Stimulated activated CD8-positive, alpha-beta memory T cell treated with anti-CD3 and anti-CD28 coated beads, Interleukin-15, amount 100 ng/mL, for 4 hours (primary cell): ENCODE measurements around the gene NCAM1.

ENCODE experiments used
- DNase-seq, 2 donors: peaks; one replicate each; pipeline ENCODE4 v3.0.0-alpha.2; 2020; ENCODE audit warnings: low read depth in 2 of 2

The NCAM1 gene

GRCh38 chr11:113131036-113131775, 170.0 kb downstream of the NCAM1 start:
- DNase-seq: no peak

DNA sequence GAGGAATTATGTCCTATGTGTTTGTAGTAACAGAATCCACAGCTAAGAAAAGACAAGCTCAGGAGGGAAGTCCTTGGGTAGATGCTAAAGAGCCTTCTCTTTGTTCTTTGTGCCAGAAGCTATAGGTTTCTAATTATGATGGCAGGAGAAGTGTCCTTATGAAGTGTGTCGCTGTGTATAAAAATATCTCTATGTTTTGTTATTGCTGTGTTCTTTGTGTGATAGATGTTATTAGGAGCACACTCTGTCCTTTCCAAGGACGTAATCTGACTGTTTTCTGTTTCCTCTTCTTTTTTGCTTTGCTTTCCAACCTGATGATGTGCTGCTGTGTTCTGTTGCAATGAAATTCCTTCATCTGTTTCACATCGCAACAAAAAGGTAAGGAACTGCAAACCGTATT, 171.9 kb downstream of the NCAM1 start:
- no peak for DNase-seq

GRCh38 chr11:113134626-113135025, 173.4 kb downstream of the NCAM1 start:
- no peak for DNase-seq

- DNase-seq: no peak
Measured at GRCh38 chr11:113137713-113138529, 176.7 kb downstream of the NCAM1 start.

DNA sequence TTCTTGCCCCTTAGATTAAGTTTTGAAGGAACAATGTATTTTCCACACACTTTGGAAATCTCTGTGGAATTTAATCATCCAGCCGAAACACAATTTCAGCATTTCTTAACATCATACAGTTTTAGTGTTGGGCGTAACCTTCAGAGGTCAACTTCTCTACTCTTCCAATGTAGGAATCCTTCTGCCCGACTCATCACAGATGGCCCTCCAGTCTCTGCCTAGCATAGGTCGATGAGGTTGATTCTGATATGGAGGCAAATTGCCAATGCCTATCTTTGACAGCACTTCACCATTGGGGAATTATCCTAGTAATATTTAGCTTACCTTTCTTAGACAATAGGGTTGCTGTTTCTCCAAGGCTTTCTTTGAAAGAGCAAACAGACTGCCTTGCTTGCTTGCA, 177.5 kb downstream of the NCAM1 start:
- DNase-seq: no peak

GRCh38 chr11:113141010-113141409, 179.8 kb downstream of the NCAM1 start:
- DNase-seq: no peak

DNA sequence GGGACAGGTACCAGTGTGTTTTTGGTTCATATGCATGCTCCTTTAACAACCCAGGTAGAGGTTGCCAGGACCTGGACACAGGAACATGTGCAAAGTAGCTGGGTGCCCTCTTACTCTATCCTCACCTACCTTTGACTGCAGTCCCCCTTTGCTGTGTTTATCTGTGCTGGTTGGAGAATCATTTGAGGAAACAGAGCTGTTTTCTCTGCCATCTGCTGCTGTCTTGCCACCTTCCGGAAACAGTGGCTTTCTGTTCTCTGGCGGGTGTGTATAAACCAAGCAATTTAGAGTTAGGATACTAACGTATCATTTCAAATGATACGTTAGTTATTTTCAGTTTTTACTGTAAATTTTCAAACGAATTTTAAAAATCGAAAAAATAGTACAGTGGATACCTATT, 181.3 kb downstream of the NCAM1 start:
- no peak for DNase-seq

DNA sequence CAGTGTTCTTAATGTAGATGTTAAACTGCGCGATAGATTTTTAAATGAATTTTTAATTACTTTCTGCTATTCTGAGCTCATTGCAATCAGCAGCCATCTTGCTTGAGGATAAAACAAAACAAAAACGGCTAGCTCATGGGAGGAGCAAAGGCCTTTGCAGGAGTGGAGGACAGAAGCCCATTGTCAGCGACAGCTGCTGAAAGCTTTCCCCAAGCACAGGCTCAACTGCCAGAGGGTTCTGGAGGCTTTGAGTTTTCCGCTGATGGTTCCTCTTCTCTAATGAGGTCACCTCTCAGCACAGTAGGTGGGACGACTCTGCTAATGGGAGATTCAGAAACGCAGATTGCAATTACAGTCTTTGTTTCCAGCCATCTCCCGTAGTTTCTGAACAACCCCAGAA, 186.0 kb downstream of the NCAM1 start:
- no peak for DNase-seq

DNA sequence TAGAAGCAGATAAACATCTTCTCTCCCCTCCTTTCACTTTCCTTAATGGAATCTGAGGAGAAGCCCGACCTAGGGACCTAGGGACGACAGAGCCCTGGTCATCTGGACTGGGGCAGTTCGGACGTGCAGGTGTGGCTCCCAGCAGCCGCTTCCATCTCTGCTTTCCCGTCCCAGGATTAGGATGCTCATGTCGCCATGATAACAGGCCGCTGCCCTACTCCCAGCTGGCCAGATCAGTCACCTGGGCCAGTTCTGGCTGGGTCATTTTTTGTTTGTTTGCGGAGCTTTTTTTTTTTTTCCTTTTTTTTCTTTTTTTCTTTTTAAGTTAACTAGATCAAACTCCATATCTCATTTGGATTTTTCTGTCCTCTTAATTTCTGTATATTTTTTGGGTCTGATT, 186.9 kb downstream of the NCAM1 start:
- no peak for DNase-seq

DNA sequence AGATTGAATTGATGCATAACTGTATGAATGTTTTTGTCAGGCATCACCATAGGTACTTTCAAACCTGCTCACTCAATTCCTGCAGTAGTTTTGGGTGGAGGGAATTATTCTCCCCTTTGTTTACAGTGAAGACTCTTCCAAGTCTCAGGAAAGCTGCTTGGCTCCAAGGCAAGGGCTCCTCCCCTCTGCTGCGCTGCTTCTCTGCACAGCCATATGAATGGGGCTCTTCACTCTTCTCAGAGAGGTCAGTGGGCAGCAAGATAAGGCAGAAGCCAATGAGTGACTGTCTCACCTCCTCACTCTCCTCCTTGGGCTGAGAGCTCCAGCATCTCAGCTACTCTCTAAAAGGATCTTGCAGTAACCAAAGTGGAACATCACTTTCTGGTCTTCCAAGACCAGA, 187.4 kb downstream of the NCAM1 start:
- no peak for DNase-seq

- no peak for DNase-seq
Measured at GRCh38 chr11:113151521-113151920, 190.3 kb downstream of the NCAM1 start.

DNA sequence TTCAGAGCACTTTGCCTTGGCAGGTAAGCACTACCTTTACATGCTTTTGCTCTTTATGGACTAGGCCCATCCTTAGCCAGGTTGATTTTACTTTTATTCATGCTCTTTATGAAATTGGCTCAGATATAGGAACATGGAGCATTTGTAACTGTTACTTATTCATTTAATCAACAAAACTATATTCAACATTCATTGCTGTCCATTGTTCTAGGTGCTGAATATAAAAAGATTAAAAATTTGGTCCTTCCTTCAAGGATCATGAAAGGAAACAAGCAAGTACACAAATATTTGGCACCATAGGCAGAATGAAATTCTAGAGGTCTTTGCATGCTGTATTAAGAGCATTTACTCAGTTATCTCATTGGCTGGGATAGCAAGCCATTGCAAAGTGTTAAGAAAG, 191.3 kb downstream of the NCAM1 start:
- no peak for DNase-seq

DNA sequence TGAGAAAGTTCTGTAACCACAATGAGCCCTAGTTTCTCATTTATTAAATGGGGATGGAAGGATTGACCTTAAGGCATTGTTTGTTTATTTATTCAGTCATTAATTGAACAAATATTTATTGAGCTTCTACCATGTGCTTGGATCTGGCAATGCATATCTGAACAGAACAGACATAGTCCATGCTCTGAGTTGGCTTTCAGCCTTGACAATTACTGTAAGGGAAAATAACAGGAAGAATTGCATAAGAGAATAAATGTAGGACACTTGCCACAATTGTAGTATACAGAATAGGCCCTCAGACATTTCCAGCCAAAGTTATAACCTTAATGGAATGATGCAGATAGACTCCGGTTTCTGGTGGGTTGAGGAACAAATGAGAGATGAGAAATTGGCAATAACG, 192.6 kb downstream of the NCAM1 start:
- DNase-seq: no peak

DNA sequence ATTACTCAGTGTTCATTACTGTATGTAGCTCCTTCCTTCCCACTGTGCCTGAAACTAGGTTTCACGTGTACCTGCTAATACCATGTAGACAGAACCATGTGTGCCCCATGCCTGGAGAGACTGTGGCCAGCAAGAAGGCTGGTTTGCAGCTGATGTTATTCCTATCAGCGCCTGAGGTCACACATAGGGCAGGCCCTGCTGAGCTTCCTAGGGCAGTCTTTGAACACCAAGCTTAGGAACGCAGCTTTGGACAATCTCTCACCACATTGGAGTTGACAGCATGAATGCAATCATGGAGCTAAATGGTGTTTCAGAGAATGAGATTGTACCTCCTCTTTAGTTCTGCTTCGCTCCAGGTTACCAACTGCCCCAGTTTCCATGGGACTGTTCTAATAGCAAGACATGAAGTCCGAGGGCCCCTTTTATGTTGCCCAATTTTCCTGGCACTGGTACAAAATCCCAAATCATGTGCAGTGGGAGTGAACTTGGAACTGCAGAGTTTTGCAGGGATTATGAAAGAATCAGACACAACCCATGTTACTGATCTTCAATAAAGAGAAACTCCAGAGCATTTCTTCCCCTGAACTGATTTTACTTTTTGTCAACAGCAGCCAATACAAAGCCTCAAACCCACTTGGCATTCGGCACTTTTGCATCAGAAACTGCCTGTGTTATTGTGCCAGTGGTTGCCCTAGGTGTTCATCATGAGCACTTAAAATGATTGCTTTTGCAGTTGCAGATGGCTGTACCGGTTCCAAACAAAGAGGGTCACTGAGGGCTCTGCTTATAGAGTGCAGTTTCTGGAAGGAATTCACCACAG, 199.0 kb downstream of the NCAM1 start:
- DNase-seq: no peak

DNA sequence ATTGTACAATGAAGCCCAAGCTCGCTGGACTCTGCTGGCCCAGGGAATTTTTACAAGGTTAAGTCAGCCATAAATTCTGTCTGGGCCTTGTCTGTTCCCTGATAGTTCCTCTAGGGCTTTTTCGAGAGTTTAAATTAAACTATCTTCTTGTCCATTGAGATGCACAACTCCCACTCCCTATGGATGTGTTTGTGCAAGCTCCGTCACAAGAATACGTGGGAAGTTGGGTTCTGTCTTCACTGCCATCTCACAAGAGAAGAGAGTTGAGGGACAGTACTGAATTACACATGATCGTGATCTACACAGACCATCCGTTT, 199.5 kb downstream of the NCAM1 start:
- DNase-seq: no peak

DNA sequence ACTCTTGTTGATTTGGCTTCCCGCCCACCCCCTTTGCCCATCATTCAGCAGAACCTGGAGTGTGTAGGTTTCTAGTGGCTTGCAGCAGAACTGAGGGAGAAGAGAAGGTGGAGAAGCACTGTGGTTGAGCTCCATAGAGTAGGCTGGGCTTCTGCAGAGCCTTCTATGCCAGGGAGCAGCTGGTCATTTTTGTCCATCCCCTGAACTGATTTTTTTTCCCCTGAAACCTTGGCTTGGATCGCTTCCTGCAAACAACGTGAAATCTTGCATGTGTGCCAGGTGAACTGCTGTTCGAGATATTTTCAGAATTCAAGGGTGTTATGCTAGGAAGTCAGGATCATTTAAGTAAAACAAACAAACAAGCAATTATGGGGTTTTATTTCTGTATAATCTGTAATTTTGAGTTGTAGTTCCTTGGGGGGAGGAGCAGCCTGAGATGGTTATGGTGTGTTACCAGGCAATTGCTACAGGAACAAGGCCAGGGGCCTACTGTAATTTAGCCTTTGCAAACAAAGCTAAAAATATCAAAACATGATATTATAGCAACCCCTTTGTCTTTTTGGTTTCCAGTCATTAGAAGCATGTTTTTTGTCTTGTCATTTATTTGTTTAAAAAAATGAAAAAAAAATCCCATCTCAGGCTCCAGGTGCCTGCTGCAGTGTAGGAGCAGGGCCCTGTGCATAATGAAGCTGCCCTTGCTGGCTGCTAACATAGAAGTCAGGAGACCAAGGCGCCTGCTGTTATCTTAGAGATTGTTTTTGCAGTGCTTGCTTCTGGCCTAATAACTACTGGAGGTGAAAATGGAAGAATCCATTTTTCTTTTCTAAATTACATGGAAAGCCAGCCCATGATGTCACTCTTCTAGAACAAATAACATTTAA, 200.7 kb downstream of the NCAM1 start:
- DNase-seq: no peak

GRCh38 chr11:113162592-113162962, 201.4 kb downstream of the NCAM1 start:
- no peak for DNase-seq

DNA sequence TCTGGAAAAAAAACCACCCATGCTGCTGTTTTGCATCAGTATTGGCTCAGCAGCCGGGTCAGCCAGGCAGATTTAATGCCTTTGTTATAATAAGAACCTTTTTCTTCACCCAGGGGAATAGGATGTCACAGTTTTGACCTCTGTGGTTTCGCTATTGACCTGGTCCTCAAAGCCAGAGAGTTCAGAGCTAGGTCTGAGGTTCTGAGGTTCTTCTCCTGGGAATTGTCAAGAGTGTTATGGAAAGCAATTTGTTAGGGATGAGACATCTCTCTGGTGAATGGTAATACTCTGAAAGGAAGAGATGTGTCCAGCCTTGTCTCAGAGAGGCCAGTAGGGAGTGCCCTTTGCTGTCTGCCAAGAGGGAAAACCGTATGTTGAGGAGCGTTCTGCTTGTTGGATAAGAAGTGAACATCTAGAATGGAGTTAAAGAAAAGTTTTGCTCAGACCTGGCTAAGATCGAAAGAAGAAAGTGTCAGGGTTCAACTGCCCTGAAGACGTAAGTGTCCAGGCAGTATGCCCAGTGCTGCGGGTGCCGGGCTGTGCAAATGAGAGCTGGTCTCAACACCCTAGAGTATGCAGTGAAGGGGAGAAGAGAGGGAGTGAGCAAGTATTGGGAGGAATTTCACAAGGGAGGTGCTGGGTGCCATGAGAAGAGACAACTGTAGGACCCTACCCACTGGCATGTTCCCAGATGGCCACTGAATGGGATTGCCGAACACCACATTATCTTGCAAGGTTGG, 202.2 kb downstream of the NCAM1 start:
- DNase-seq: no peak

DNA sequence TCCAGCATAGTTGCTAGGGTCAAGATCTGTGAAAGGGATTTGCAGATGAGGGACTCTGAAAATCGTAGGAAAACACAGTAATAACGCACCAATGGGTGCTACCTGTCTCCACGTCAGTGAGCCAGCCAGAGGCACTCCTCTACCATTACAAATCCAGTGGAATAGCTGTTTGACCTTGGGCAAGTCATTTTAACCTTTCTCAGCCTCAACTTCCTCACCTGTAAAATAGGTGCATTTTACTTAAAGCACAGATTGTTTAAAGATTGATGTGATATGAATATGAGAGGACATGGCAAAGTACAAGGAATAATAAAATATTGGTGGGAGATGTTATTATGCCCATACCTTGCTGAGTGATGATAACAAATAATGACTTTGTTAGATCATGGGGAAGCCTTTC, 205.1 kb downstream of the NCAM1 start:
- no peak for DNase-seq

DNA sequence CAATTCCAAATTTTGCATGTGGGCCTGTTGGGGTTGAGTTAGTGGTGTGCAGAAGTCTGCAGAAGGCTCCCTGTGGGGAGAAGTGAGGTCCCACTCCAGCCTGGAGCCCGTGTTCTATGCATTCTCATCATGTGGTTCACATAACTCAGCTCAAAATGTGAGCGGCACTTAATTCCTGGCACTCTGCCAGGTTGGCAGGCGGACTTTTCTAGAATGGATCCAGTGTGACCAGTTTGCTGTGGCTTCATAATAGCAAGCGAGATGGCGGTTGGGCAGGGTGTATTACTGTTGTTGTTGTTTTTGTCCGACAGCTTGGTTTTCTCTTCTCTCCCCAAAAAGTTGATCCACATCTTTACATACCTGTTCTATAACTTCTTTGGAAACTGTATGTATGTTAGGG, 206.4 kb downstream of the NCAM1 start:
- DNase-seq: no peak
